Uterus (tissue), 2 donors: ENCODE data around the gene ANXA8.

Experiments used
- CTCF ChIP-seq, 4 experiments: fragments of 200-600 bp in 2 of 4; fragments of 450-650 bp in 2 of 4; sonication (generic) in 2 of 4; IDR thresholded peaks; one replicate each; pipeline ENCODE4 v1.5.1; 2016 to 2019; ENCODE audit warnings: antibody characterized with exemption in 4 of 4, mild to moderate bottlenecking in 2 of 4, moderate library complexity in 1 of 4
- POLR2A ChIP-seq, 2 donors: fragments of 450-650 bp; IDR thresholded peaks; one replicate each; pipeline ENCODE4 v1.6.1; 2016; ENCODE audit warnings: antibody characterized with exemption in 2 of 2, mild to moderate bottlenecking in 1 of 2, moderate library complexity in 1 of 2

- TF ChIP-seq CTCF (IDR thresholded peaks at IDR 0.05) = no peak
- no peak for TF ChIP-seq POLR2A (IDR thresholded peaks at IDR 0.05)
Measured at GRCh38 chr10:47418966-47419365, 64.9 kb downstream of the ANXA8 start.
